PC-3 (cell line): ENCODE data around the gene LGALS7B. TPM values are rescaled to one million over a fixed set of nuclear protein-coding genes. Genes with fewer than 3 reads are reported as not detected.

Source experiments
- ATAC-seq: fragments of 200-7000 bp; cut with Tn5 transposase; 2 replicates; pipeline ENCODE4 v1.9.1; 2020; ENCODE audit warnings: mild to moderate bottlenecking, moderate library complexity
- BruUV-seq: library from RNA; stranded (reverse); fragments of 400-500 nt; replicated peaks from 2 replicates; lab custom pipeline; 2021; lab: Mats Ljungman, UMichigan
- CTCF ChIA-PET: fragments of 300-600 bp; sonication (Branson Sonifier 250); formaldehyde crosslinking; loops from one replicate; lab custom pipeline; 2022; ENCODE audit warnings: antibody characterized with exemption; lab: Charles Lee
- POLR2A ChIA-PET: fragments of 300-600 bp; sonication (Branson Sonifier 250); formaldehyde crosslinking; loops from one replicate; lab custom pipeline; 2022; ENCODE audit warnings: antibody characterized with exemption; ENCODE audit not compliant: unreplicated experiment; lab: Charles Lee
- DNase-seq: peaks from one replicate; pipeline ENCODE4 v3.0.0-alpha.2; 2015
- H2AFZ ChIP-seq: fragments of 300-600 bp; sonication (generic); 2 replicates; pipeline ENCODE4 v1.6.0; 2016; ENCODE audit warnings: antibody characterized with exemption, low read length
- H3F3A ChIP-seq: fragments of 300-600 bp; sonication (generic); one replicate; pipeline ENCODE4 v1.6.0; 2017; ENCODE audit warnings: antibody characterized with exemption, low read length, control low read depth, mild to moderate bottlenecking; ENCODE audit not compliant: unreplicated experiment
- H3K27ac ChIP-seq: fragments of 300-600 bp; sonication (generic); 2 replicates; pipeline ENCODE4 v1.5.1; 2016; ENCODE audit warnings: mild to moderate bottlenecking, low read length
- H3K27me3 ChIP-seq: fragments of 300-600 bp; sonication (generic); 2 replicates; pipeline ENCODE4 v1.6.1; 2016; ENCODE audit warnings: low read length, mixed read lengths
- H3K36me3 ChIP-seq: fragments of 300-600 bp; sonication (generic); 2 replicates; pipeline ENCODE4 v1.6.1; 2016; ENCODE audit warnings: low read depth, mixed run types, low read length, mixed read lengths
- H3K4me1 ChIP-seq: fragments of 300-600 bp; sonication (generic); 2 replicates; pipeline ENCODE4 v1.5.1; 2016; ENCODE audit warnings: low read length; ENCODE audit not compliant: insufficient read depth
- H3K4me2 ChIP-seq: fragments of 300-600 bp; sonication (generic); 2 replicates; pipeline ENCODE4 v1.6.0; 2016; ENCODE audit warnings: low read length
- H3K4me3 ChIP-seq: fragments of 300-600 bp; sonication (generic); 2 replicates; pipeline ENCODE4 v1.5.1; 2016; ENCODE audit warnings: mild to moderate bottlenecking, low read length, mixed read lengths
- H3K79me2 ChIP-seq: fragments of 300-600 bp; sonication (generic); 2 replicates; pipeline ENCODE4 v1.6.1; 2017; ENCODE audit warnings: low read length, mixed read lengths
- H3K9ac ChIP-seq: fragments of 300-600 bp; sonication (generic); 2 replicates; pipeline ENCODE4 v1.6.0; 2016; ENCODE audit warnings: mild to moderate bottlenecking, low read length
- H3K9me2 ChIP-seq: fragments of 300-600 bp; sonication (generic); replicated peaks from 2 replicates; pipeline ENCODE4 v1.6.1; 2016; ENCODE audit warnings: mixed run types, low read length, mixed read lengths
- H3K9me3 ChIP-seq: fragments of 300-600 bp; sonication (generic); 2 replicates; pipeline ENCODE4 v1.6.1; 2016; ENCODE audit warnings: low read length, mixed read lengths
- H4K20me1 ChIP-seq: fragments of 300-600 bp; sonication (generic); 2 replicates; pipeline ENCODE4 v1.6.1; 2016; ENCODE audit warnings: low read length, mixed read lengths
- EZH2 ChIP-seq: fragments of 300-600 bp; sonication (generic); IDR thresholded peaks from one replicate; pipeline ENCODE4 v1.6.1; 2017; ENCODE audit warnings: antibody characterized with exemption, mild to moderate bottlenecking, low read length; ENCODE audit not compliant: unreplicated experiment
- EZH2phosphoT487 ChIP-seq: fragments of 300-600 bp; sonication (generic); IDR thresholded peaks from 2 replicates; pipeline ENCODE4 v1.6.1; 2018; ENCODE audit warnings: mild to moderate bottlenecking, antibody characterized with exemption, low read length, borderline replicate concordance
- intact Hi-C: fragments of 100-400 bp; cut with micrococcal nuclease; formaldehyde crosslinking; loops from 2 replicates; pipeline ENCODE4 v1.9.0; 2023
- total RNA-seq: library from RNA; depleted of rRNA; stranded (reverse); fragments of >200 nt; gene quantifications from 2 replicates; pipeline ENCODE4 v1.2.3, GENCODE V29; 2014
- TF ChIP-seq, protein P1 (sequence below): fragments of 300-600 bp; sonication (generic); conservative IDR thresholded peaks from 2 replicates; pipeline ENCODE4 v1.5.1; 2017; ENCODE audit warnings: antibody characterized with exemption, low read depth, mild to moderate bottlenecking, low read length

LGALS7B gene
- total RNA-seq, 1 experiment from 2014 or later = not detected

DNA sequence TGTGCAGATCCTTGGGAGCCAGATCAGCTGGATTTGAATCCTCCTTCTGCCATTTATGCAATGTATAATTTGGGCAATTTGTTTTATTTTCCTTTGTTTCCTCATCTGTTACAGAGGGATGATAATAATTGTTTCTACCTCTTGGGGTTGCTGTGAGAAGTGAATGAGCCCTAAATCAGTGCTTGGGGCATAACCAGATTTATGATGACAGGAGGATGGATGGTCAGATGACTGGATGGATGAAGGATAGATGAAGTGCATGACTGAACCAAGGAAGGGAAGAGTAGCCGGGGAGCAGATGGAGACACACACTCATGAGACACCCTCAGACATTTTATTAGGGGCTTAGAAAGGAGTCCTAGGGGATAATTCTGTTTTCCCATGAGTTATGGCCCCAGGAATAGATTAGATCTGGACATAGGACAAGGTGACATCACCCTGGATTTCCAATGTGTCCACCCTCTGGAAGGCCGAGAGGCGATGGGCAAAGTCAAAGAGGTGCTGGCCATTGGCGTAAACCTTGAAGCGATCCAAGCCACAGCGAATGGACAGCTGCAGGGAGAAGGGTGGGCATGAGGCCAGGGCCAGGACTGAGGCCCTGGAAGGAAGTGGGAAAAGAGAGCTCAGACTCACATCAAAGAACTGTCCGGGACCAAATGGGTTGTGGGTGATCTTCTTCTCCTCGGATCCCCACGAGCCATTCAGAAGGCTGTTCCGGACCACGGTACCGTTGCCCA lies 12.5 kb downstream of the LGALS7B start:
- H3K4me2 ChIP-seq = no peak overlapping the region
- DNase-seq (no peak), ATAC-seq (no peak)
- H3F3A ChIP-seq = no peaks in the 10 kb centered on the region
- no TSS peak for BruUV-seq
- peaks cover 12% of the 10 kb centered on the region for H3K4me1 ChIP-seq
- no peaks in the 10 kb centered on the region for H3K79me2 ChIP-seq
- CTCF ChIA-PET = no interaction called here
- POLR2A ChIA-PET = no interaction called here
- TF ChIP-seq EZH2 (no peak), EZH2phosphoT487 (no peak)
- TF ChIP-seq, protein P1, sequence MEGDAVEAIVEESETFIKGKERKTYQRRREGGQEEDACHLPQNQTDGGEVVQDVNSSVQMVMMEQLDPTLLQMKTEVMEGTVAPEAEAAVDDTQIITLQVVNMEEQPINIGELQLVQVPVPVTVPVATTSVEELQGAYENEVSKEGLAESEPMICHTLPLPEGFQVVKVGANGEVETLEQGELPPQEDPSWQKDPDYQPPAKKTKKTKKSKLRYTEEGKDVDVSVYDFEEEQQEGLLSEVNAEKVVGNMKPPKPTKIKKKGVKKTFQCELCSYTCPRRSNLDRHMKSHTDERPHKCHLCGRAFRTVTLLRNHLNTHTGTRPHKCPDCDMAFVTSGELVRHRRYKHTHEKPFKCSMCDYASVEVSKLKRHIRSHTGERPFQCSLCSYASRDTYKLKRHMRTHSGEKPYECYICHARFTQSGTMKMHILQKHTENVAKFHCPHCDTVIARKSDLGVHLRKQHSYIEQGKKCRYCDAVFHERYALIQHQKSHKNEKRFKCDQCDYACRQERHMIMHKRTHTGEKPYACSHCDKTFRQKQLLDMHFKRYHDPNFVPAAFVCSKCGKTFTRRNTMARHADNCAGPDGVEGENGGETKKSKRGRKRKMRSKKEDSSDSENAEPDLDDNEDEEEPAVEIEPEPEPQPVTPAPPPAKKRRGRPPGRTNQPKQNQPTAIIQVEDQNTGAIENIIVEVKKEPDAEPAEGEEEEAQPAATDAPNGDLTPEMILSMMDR = no peak
- H3K4me3 ChIP-seq = no peak overlapping the region
- no peak overlapping the region for H2AFZ ChIP-seq
- H3K9ac ChIP-seq = no peak overlapping the region
- no peaks in the 10 kb centered on the region for H3K9me3 ChIP-seq
- H3K36me3 ChIP-seq = no peaks in the 10 kb centered on the region
- no peaks in the 10 kb centered on the region for H3K9me2 ChIP-seq
- intact Hi-C loops = no loop called here
- H3K27me3 ChIP-seq = no peaks in the 10 kb centered on the region
- H4K20me1 ChIP-seq = no peaks in the 10 kb centered on the region
- H3K27ac ChIP-seq = no peak overlapping the region

DNA sequence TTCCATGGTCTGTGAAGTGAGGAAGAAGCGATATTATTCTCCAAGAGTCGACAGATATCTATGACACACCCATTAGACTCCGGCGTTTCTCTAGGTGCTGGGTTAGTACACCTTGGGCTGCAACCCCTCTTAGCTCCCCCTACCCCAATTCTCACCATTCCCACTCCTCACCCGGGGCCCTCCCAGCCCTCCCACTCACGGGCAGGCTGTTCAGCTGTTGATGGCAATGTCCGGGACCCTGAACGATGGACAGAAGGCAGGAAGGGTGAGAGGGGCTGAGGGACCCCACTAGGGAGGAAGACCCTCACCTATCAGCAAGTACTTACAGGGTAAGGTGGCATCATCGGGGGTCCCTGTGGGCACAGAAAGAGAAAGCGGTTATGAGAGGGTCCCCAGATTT lies 14.5 kb downstream of the LGALS7B start:
- H3K4me2 ChIP-seq = no peak overlapping the region
- no peak overlapping the region for H3K4me3 ChIP-seq
- peaks cover 12% of the 10 kb centered on the region for H3K4me1 ChIP-seq
- ChIA-PET POLR2A (no interaction called here), CTCF (no interaction called here)
- H3K27ac ChIP-seq = no peak overlapping the region
- H3K9me3 ChIP-seq = no peaks in the 10 kb centered on the region
- no peaks in the 10 kb centered on the region for H3K79me2 ChIP-seq
- no peaks in the 10 kb centered on the region for H3F3A ChIP-seq
- no peaks in the 10 kb centered on the region for H3K27me3 ChIP-seq
- no peak overlapping the region for H3K9ac ChIP-seq
- no peaks in the 10 kb centered on the region for H3K36me3 ChIP-seq
- no TSS peak for BruUV-seq
- H2AFZ ChIP-seq = no peak overlapping the region
- H3K9me2 ChIP-seq = no peaks in the 10 kb centered on the region
- H4K20me1 ChIP-seq = no peaks in the 10 kb centered on the region
- no peak for DNase-seq
- no peak for ATAC-seq
- TF ChIP-seq, protein P1 = no peak
- TF ChIP-seq EZH2phosphoT487 = no peak
- no peak for TF ChIP-seq EZH2
- intact Hi-C loops = no loop called here

DNA sequence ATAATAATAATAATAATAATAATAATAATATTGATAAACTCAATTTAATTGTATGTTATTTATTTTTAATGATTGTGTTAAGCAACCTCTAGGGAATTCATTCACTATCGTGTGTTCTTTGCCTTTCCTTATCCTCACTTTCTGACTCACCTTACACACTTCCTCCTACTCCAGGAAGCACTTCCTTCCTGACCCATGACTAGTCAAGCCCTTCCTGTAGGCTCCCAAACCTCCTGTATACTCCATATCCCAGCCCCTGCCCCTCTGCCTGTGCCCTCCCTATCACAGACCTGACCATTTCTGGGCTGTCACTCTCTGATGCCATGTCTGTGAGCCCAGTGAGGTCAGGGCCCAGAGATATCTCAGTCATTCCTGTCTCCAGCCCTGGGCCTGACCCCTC lies 16.2 kb downstream of the LGALS7B start:
- peak; percentile 35 for DNase-seq
- intact Hi-C loops = no loop called here
- POLR2A ChIA-PET = no interaction called here
- Histone ChIP-seq H3K9me3 (no peaks in the 10 kb centered on the region), H3K79me2 (no peaks in the 10 kb centered on the region), H3K36me3 (no peaks in the 10 kb centered on the region), H3K4me1 (peaks cover 4% of the 10 kb centered on the region; the same call in 1 of the 2 replicates), H2AFZ (peak overlapping the region; percentile 55; the same call in 1 of the 2 replicates), H3K9me2 (no peaks in the 10 kb centered on the region), H3K4me3 (no peak overlapping the region), H3F3A (no peaks in the 10 kb centered on the region), H3K27ac (peak overlapping the region; percentile 25; the same call in 1 of the 2 replicates), H3K27me3 (no peaks in the 10 kb centered on the region), H4K20me1 (no peaks in the 10 kb centered on the region), H3K9ac (no peak overlapping the region), H3K4me2 (no peak overlapping the region; the same call in 1 of the 2 replicates)
- CTCF ChIA-PET = no interaction called here
- ATAC-seq = peak; percentile 60
- BruUV-seq = no TSS peak
- TF ChIP-seq EZH2 (no peak), EZH2phosphoT487 (no peak)
- TF ChIP-seq, protein P1 = no peak
